ENCODE data around the gene SFXN5. TPM values are rescaled to one million over a fixed set of nuclear protein-coding genes. Genes with fewer than 3 reads are reported as not detected.

Gene SFXN5
- total and polyA plus RNA-seq, 2 of the 8 experiments (the other 6 are each of a cell fraction or from before 2014, with no cell fraction given), result 29.3 to 33.1 TPM

GRCh38 chr2:72989770-72990556 is 81.5 kb downstream of the SFXN5 start:
- POLR2A ChIA-PET (ENCODE audit: partially characterized antibody), result interaction anchor here (0.7 kb wide), 1 partner anchor 10 kb away, joined by 3 read pairs; no protein-coding TSS in a partner anchor
- no peak overlapping the region for H3K9ac ChIP-seq (replicated peaks in 1 of 4; ENCODE audit: extremely low read depth in 1 of 4, low read depth in 3 of 4, low read length in 3 of 4)
- WGBS, 2 experiments (ENCODE audit: extremely low coverage in 1 of 2, insufficient coverage in 1 of 2, insufficient read length in 1 of 2, insufficient replicate concordance in 2 of 2, low coverage in 1 of 2, low lambda C conversion rate in 2 of 2, missing lambda C conversion rate in 1 of 2), result 90% methylated on average over 26 of the region's 26 CpGs; no CpG with 5 or more reads in 1 of the 2 experiments
- TF ChIP-seq PHF8 (conservative IDR thresholded peaks at IDR 0.05; ENCODE audit: low read depth, low read length) (no peak), CTBP2 (IDR thresholded peaks at IDR 0.05; ENCODE audit: borderline replicate concordance, insufficient read depth, insufficient read length, low read length) (no peak), SIN3A (conservative IDR thresholded peaks at IDR 0.05 in 1 of 2, IDR thresholded peaks at IDR 0.05 in 1 of 2; ENCODE audit: low read depth in 1 of 2, low read length in 2 of 2) (no peak), CREB1 (IDR thresholded peaks at IDR 0.05) (no peak)

More at GRCh38 chr2:72989770-72990556, 81.5 kb downstream of the SFXN5 start:
- Histone ChIP-seq H3K9me3 (ENCODE audit: insufficient read depth in 2 of 2, low read depth in 1 of 2, low read length in 1 of 2) (no peaks in the 10 kb centered on the region), H4K91ac (replicated peaks; ENCODE audit: insufficient read length, low read length) (no peak overlapping the region), H3K4me1 (replicated peaks in 1 of 4; ENCODE audit: control insufficient read depth in 3 of 4, insufficient read depth in 4 of 4, low read length in 3 of 4) (peaks cover 0 to 2% (median 0%) of the 10 kb centered on the region in 4 experiments; a peak in 3 of 7 replicates), H3K23me2 (ENCODE audit: low read depth, low read length) (no peaks in the 10 kb centered on the region), H3K79me1 (ENCODE audit: low read depth, low read length) (no peaks in the 10 kb centered on the region), H3K23ac (ENCODE audit: insufficient read length) (no peak overlapping the region), H3K4me3 (ENCODE audit: extremely low read depth in 1 of 4, insufficient read depth in 2 of 4, low read depth in 3 of 4, low read length in 4 of 4) (no peak overlapping the region), H2BK5ac (ENCODE audit: low read depth, low read length) (peak overlapping the region; percentile 12; the same call in 1 of the 2 replicates), H4K8ac (ENCODE audit: extremely low read depth, insufficient read depth, low read length) (no peak overlapping the region), H3K18ac (ENCODE audit: extremely low read depth, low read length) (no peak overlapping the region), H3K4me2 (ENCODE audit: insufficient read depth in 1 of 2, low read depth in 2 of 2, low read length in 2 of 2) (no peak overlapping the region), H3K14ac (ENCODE audit: insufficient read length) (no peak overlapping the region), H3K79me2 (ENCODE audit: control insufficient read depth in 1 of 2, insufficient read depth in 2 of 2, low read length in 2 of 2) (no peaks in the 10 kb centered on the region), H2BK15ac (ENCODE audit: low read length) (no peak overlapping the region), H2BK20ac (ENCODE audit: low read length) (no peak overlapping the region), H3K27ac (ENCODE audit: low read depth, low read length) (no peak overlapping the region), H2AK5ac (ENCODE audit: low read depth, low read length) (no peak overlapping the region), H3K36me3 (ENCODE audit: control insufficient read depth in 2 of 4, insufficient read depth in 4 of 4, low read length in 3 of 4) (no peaks in the 10 kb centered on the region), H2BK12ac (ENCODE audit: low read depth, low read length) (no peak overlapping the region), H2AFZ (ENCODE audit: low read length) (no peak overlapping the region), H4K20me1 (replicated peaks in 1 of 2; ENCODE audit: control insufficient read depth in 1 of 2, insufficient read depth in 2 of 2, low read length in 2 of 2) (peaks cover 2% of the 10 kb centered on the region in 2 experiments), H3K4ac (replicated peaks; ENCODE audit: insufficient read length, low read depth, low read length) (no peak overlapping the region), H2BK120ac (replicated peaks; ENCODE audit: low read depth, low read length) (no peak overlapping the region), H4K5ac (ENCODE audit: insufficient read length, low read depth, low read length) (no peak overlapping the region), H3K27me3 (replicated peaks in 1 of 4; ENCODE audit: control insufficient read depth in 3 of 4, extremely low read depth in 1 of 4, insufficient read depth in 3 of 4, low read length in 3 of 4) (no peaks in the 10 kb centered on the region; a peak in 3 of 7 replicates), H3K56ac (replicated peaks; ENCODE audit: insufficient read length, low read depth, low read length) (no peak overlapping the region)
- FAIRE-seq, result no peak
- peak in 1 of 2 experiments; percentile 47 for DNase-seq (ENCODE audit: low read depth in 1 of 2, low spot score in 2 of 2)
- CTCF ChIA-PET (ENCODE audit: partially characterized antibody), result interaction anchor here (0.7 to 9.0 kb wide), 9 partner anchors 9 to 187 kb away, joined by 3 to 86 read pairs (median 12); no protein-coding TSS in a partner anchor
